GM13977 (cell line): Measurements from ENCODE around the gene TACC2.

ENCODE experiments used
- DNase-seq: peaks from one replicate; pipeline ENCODE4 v3.0.0; 2012; ENCODE audit warnings: low spot score
- CTCF ChIP-seq: IDR thresholded peaks from 2 replicates; pipeline ENCODE4 v1.5.1; 2012; ENCODE audit warnings: mild to moderate bottlenecking, control low read depth; ENCODE audit not compliant: insufficient read depth; ENCODE audit errors: extremely low read depth, missing control alignments
- in situ Hi-C: fragments of 300-500 bp; cut with MboI; formaldehyde crosslinking; loops from one replicate; pipeline ENCODE4 v1.12.0; 2022; ENCODE audit warnings: low sequenced_read_pairs, low pct_unique_long_range_greater_than_20kb, mixed read lengths, inconsistent platforms; ENCODE audit not compliant: unreplicated experiment

The TACC2 gene

GRCh38 chr10:122082616-122083477 lies 93.9 kb downstream of the TACC2 start:
- TF ChIP-seq CTCF, result no peak
- no peak for DNase-seq

GRCh38 chr10:122083478-122084025 lies 94.6 kb downstream of the TACC2 start:
- DNase-seq, result no peak
- no peak for TF ChIP-seq CTCF
- in situ Hi-C loops, result no loop called here

More at GRCh38 chr10:122082616-122083477, 93.9 kb downstream of the TACC2 start:
- in situ Hi-C loops, result no loop called here

GRCh38 chr10:122084286-122085041 lies 95.5 kb downstream of the TACC2 start:
- no peak for TF ChIP-seq CTCF
- in situ Hi-C loops, result no loop called here
- DNase-seq, result no peak

- in situ Hi-C loops, result no loop called here
Observed at GRCh38 chr10:122085423-122085911, 96.5 kb downstream of the TACC2 start.

GRCh38 chr10:122086416-122087240 lies 97.7 kb downstream of the TACC2 start:
- no peak for DNase-seq
- in situ Hi-C loops, result no loop called here

More at GRCh38 chr10:122085423-122085911, 96.5 kb downstream of the TACC2 start:
- no peak for DNase-seq
- no peak for TF ChIP-seq CTCF

More at GRCh38 chr10:122086416-122087240, 97.7 kb downstream of the TACC2 start:
- no peak for TF ChIP-seq CTCF
